HK-2 (cell line): Measurements from ENCODE around the gene CYSTM1.

ENCODE experiments used
- DNase-seq: peaks from one replicate; pipeline ENCODE4 v3.0.0-alpha.2; 2018; ENCODE audit not compliant: unreplicated experiment

Gene CYSTM1

DNA sequence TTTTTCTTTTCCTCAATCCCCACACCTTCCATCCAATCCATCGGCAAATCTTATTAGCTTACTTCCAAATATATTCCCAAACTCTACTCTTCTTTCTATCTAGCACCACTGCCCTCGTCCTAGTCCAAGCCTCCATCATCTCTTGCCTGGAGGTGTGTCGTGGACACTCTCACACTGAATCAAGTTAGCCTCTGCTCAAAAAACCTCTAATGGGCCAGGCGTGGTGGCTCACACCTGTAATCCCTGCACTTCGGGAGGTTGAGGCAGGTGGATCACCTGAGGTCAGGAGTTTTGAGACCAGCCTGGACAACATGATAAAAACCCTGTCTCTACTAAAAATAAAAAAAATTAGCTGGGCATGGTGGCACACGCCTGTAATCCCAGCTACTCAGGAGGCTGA, 81.7 kb downstream of the CYSTM1 start:
- DNase-seq, result no peak

DNA sequence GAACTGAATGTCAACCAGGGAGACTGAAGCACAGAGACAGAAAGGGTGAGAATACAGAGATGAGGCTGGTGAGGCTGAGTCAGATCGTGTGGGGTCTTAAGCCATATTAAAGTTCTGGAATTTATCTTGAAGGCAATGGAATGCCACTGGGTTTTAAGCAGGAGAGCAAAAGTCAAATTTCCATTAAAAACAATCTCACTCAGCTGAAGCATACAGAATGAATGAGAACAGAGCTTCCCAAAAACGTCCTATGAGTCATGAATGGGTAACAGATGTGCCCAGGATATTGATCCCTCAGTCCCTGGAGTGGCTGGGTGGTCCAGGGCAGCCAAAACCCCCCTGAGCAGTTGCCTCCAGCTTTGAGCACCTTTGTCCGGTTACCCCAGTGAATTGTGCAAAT, 83.0 kb downstream of the CYSTM1 start:
- no peak for DNase-seq

DNA sequence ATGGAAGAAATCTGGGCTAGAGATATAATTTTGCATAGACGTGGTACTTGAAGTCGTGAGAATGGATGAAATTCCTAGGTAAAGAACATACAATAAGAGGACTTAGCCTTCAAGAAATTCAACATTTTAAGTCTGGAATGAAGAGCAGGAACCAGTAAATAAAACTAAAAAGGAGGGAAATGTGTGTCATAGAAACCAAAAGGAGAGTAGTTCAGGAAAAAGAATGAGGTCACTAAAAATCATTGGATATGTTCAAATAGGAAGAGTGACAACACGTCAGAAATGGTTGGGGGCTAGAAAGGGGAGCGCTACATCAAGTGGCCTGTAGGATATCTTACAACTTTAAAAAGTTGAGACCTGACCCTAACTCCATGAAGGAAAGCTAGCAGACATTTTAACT, 83.9 kb downstream of the CYSTM1 start:
- DNase-seq, result no peak

DNA sequence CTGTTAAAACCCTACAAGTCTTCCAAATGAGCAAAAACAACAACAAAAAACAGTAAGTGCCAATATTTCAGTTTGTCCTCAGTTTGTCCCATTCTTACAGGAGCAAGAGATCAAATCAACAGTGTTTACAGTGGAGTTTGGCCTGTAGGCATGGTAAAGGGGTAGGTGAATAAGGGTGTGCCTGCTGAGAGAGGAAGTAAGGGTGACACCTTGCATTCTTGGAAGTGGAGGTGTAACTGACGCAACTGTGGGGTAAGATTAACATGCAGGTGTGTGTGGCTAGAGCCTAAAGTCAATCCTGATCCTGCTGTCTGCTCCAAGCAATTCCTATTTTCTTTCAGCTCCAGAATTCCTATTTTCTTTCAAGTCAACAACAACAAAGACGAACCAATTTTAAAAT, 84.5 kb downstream of the CYSTM1 start:
- DNase-seq, result no peak

DNA sequence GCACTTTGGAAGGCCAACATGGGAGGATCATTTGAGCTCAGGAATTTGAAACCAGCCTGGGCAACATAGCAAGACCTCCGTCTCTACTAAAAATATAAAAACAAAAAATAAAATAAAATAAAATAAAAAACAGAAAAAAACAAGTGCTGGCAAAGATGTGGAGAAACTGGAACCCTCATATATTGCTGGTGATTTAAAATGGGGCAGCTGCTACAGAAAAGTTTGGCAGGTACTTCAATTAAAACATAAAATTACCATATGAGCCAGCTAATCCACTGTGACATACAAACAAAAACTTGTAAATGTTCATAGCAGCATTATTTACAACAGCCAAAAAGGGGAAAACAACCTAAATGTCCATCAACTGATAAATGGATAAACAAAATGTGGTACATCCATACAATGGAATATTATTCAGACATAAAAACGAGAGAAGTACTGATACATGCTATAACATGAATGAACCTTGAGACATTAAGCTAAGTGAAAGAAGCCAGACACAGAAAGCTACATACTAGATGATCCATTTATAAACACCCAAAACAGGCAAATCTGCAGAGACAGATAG, 85.2 kb downstream of the CYSTM1 start:
- no peak for DNase-seq

DNA sequence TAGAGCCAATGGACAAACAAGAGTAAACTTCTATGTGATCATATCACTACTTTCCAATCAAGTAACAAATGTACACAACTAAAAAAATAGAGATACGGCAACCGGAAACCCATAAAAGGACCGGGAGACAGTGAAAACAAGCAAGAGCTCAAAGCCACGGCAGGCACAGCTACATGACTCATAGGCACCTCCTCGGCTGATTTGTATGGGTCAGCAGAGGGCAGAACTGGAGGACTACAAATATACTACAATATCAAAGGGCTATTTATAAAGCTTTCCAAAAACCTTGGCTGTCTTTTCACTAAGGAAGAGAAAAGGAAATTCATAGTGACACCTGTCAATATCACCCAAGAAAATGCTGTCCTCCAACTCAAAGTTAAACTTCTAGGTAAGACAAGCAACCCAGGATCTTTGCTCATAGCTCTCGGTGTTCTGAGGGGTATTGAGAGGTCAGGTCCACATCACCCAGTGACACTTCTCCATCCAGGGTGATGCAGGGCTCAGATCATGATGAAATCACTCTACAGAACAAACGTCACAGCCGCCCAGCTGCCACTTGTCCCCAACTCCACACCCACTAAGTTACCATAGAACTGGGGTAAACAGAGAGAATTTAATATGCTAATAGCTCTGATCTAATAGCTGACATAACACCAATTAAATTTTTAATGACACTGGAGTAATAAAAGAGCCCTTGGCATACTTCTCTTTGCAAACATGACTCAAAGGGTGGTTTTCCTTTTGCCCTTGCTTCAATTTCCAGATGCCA, 86.6 kb downstream of the CYSTM1 start:
- DNase-seq, result peak; percentile 49

DNA sequence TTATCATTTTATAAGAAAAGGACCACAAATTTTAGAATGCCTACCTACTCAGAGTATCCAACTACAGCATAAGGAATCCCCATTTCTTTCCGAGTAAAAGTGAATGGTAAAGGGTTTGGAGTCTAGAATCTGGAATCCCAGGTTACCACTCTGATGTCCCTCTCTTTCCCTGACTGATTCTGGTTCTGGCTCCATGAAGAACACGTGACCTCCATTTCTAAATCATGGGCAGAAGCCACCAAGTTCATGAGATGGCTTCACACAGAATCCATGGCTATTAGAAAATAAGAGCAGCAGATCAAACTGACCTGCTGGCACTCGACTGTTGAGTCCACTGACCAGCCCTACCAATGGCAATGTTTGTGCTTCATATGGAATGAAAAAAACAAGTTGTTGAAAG, 87.2 kb downstream of the CYSTM1 start:
- no peak for DNase-seq

DNA sequence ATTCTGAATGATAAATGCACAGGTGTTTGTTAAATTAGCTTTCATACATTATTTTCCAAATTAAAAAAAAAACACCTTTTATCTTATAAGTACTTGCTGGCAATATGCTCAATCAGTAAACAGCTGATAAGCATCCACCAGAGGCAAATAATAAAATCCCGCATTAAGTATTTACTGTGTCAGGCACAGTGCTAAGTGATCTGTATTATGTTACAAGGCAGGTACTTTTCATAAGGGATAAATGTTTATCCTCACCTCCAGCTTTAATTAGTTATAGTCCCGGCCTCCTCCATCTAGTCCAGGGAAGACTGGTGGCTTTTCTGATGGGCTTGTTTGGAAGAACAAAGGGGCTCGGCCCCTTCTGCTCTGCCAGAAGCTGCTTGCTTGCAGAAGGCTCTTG, 87.9 kb downstream of the CYSTM1 start:
- no peak for DNase-seq

DNA sequence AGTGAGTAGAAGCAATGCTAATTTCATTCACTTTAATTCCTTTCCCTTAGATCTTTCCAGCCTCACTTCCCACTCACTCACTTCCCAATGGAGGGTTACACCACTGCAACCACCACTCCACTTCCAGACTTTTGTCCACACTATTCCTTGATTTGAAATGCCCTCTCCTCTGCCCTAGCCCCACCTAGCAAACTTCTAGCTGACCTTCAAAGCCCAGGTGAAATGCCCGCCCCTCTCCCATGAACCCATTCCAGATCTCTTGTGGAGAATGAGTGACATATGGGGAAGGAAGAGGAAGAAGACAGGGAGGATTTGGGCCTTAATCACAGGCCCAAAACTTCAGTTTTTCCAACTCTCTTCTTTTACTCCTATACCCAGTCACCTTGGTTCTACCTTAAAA, 90.9 kb downstream of the CYSTM1 start:
- DNase-seq, result no peak

DNA sequence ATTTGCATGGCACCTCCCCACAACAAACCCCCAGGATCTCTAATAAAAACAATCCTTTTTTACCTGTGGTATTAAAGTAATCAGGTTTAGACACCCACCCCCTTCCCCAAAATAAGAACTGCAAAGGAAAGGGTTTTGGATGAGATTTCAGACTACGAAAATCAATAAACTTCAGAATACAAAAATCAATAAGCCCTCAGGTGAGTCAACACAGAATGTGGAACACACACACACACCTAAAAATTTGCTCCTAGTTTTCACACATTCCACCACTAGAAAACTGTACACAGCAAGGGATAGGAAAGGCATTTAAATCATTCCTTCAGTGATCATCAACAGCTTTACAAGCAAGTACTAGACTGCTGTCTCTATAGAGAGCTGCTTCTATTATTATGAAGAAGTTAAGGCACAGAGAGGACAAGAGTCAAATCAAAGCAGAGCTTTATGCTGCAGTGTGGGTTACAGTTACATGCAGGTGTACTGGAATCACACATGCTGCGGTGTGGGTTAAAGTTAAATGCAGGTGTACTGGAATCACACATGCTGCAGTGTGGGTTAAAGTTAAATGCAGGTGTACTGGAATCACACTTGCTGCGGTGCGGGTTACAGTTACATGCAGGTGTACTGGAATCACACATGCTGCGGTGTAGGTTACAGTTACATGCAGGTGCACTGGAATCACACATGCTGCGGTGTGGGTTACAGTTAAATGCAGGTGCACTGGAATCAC, 91.6 kb downstream of the CYSTM1 start:
- DNase-seq, result no peak

DNA sequence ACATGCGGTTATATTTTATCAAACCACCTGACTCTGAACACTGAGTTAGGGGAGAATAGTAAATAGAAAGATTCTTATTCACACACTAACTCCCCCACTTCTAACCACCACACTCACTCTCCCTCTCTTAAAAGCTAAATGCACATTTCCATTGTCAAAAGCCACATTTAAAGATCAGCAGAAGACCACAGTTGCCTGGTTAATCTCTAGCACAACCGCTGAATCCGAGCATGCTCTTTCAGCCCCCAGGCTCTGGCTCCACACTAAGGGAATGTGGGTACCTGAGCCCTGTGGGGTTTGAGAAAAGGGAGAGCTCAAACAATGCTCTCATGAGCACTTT, 92.2 kb downstream of the CYSTM1 start:
- DNase-seq, result no peak

DNA sequence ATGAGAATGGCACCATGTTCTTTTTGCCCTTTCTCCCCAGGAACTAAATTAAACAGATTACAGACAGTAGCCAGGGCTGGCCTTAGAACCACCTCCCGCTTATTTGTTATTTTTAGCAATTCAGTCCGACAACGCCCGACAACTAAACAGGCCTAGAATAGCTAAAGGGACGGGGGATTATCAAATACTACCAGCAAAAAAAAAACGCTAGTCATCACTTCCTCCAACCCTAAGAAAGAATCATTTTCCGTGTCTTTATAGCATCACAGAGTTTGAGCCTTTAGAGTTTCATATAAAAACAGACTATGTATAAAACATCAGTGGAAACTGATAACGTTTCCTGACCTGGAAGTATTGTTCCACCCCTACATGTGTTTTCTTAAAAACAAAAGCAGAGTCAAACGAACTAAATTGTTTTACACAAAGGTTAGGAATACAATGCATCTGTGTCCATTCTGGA, 92.6 kb downstream of the CYSTM1 start:
- no peak for DNase-seq

DNA sequence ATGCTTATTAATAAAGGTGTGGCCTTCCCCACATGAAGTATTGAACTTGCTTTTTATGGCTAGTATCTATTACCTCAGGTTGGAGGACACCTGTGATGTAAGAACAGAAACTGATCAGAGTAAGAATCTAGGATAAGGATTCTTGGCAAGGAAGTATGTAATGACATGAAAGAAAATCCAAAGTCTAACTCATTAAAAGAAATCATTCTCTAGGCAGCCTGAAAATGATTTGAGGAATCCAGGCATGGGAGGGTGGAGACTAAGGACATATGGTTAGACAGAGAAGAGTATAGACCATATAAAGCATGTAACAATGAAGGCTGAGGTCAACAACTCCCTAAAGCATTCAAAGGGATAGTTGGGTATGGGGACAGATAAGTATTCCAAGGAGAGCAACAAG, 95.0 kb downstream of the CYSTM1 start:
- DNase-seq, result no peak

DNA sequence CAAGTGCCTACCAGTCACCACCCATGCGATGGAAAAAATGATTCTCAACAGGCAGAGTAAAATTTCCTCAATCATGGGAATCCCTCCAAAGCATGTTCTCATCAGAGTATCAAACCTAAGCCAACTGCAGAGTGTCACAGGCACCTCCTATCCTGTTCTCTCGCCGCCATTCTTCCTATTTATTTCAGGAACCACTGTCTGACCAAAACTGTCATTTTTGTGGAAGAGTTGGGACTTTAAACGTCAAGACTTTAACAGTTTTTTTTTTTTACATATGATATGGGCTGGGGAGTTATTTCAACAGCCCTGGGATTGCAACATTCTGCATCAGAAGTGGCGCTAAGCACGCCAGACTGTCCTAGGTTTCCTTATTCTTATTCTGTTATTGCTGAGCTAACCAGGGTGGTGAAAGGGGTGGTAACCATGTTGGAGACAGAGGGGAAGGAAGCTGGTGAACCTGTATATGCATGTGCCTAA, 98.5 kb downstream of the CYSTM1 start:
- no peak for DNase-seq

DNA sequence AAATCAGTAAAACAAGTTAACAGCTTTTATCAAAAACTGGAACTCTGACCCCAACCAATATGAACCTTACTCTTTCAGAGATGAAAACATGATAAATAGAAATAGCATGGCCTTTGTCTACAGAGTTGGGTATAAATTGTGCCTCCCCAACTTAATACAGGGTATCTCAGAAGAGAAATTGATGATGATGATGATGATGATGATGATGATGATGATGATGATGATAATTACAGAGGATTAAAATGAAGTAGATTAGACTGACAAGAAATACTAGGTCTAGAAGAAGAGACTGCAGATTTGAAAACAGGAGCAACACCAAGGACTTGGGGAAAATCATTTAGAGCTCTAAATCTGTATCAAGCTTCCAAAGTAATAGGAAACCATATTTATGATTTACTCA, 100.8 kb downstream of the CYSTM1 start:
- DNase-seq, result no peak

DNA sequence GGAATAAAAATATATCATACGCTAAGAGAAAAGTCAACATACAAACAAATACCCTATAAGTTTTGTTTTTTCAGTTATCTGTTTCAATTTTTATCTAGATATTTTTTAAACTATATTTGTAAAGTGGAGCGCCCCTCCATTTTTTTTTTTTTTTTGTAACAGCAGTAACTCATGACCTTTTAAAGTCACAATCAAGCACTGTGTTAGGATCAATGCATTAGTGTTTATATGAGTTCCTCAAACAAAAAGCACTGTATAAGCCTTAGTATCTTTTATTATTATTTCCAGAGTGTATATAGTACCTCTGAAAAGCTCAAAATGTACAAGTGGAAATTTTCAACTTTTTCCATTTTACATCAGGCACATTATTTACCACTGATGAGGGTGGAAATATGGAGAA, 107.3 kb downstream of the CYSTM1 start:
- no peak for DNase-seq

DNA sequence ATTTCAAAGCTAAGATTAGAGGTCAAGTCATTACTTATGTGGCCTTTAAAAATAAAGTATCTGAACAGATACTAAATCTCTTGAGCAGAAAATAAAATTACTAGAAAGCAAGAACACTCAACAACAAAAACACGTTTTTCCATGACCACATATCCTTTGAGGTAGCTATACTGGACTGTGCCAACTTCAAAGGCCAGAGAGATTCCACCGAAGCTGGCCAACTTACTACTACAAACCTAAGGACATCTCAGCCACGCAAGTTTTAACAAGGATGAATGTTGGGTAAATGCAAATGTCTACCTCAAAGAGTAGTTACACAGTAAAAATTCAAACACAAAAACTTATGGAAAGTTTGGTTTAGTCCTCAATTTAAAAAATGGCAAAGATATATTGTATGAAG, 109.0 kb downstream of the CYSTM1 start:
- DNase-seq, result no peak

DNA sequence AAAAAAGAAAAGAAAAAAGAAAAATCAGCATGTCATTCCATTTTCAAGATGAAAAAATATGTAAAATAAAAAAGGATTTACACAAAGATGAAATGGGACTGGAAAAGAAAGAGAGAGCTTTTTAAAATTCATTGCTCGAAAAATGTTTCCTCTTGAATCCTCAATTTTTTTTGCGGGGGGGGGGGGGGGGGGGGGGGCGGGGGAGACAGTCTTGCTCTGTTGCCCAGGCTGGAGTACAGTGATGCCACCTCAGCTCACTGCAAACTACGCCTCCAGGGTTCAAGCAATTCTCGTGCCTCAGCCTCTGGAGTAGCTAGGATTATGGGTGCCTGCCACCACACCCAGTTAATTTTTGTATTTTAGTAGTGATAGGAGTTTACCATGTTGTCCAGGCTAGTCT, 111.4 kb downstream of the CYSTM1 start:
- no peak for DNase-seq

DNA sequence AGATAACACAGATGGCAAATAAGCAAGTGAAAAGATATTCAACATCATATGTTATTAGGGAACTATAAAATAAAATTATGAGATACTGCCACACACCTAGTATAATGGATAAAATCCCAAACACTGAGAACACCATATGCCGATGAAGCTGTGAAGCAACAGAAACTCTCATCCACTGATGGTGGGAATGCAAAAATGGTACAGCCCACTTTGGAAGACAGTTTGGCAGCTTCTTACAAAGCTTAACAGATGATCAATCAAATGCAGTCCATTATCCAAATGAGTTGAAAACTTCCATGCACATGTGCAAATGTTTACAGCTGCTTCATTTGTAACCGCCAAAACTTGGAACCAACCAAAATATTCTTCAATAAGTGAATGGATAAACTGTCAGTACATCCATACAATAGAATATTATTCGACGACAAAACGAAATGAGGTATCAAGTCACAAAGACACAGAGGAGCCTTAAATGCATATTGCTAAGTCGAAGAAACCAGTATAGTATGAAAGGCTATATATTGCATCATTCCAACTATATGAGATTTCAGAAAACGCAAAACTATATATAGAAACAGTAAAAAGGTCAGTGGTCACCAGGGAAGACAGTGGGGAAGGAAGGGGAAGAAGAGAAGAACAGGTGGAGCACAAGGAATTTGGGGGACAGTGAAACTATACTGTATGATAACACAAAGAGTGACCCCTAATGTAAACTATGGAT, 113.0 kb downstream of the CYSTM1 start:
- DNase-seq, result no peak

DNA sequence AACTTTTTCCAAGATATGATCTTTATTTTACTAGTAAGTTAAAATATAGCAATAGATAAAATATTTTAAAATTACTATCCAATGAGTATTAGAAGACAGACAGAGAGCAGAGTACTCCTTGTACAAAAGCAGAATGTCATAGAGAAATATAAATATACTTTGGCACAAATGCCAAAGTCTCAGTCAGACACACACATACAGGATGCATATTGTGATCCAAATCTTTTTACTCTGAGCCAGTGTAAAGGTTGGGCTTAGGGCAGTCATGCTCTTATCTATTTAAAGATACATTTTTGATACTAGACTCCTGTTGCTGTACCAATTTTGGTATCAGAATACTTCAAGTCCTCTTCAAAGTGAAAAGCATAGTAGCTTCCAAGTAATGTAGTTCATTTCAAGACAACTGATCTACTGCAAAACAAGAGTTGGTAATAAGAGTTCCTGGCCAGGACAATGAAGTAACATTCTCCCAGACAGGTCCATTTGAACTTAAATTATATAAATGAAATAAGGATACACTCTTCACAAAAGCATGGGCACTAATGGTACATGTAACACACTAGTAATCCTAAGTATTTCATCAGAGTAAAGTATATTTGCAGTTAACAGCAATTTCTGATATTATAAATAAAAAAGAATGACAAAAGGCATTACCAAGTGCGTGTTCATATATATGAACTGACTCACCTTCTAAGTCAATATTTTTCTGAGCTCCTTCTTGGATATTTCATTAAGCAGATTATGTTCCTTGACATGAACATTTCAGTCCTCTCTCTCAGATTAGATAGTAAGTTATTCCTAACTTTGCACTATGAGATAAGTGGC, 117.4 kb downstream of the CYSTM1 start:
- DNase-seq, result no peak
